GM21576 (cell line): ENCODE data around the gene PFKM.
A peak's percentile ranks its signal among the peaks of the same experiment; 100 is the strongest.

Source experiments
- ATAC-seq: cut with Tn5 transposase; IDR thresholded peaks from one replicate; pipeline ENCODE4 v1.9.1; 2021; ENCODE audit warnings: mild to moderate bottlenecking, moderate library complexity; ENCODE audit not compliant: unreplicated experiment

Gene PFKM

GRCh38 chr12:48119078-48119833 lies at the start of gene PFKM:
PFKM (plus strand) TSS chr12:48119364; CDS start chr12:48122775, 3,411 bp downstream.
- peak; percentile 100 for ATAC-seq

DNA sequence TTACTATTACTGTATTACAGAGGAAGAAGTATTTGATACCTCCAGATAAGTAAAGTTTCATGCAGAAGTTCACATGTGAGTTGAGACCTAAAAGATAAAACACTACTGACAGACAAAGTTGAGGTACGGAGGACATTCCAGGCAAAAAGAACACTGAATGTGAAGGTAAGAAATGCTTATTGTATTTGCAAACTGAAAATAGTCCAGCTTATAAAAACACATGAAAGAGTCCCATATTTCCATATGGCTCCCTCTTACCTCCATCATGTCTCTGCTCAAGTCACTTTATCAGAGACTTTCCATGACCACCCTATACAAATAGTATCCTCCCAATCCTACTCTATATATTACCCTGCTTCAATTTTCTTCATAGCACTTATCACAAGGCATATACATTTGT lies 49.1 kb upstream of the PFKM start:
- ATAC-seq, result no peak

GRCh38 chr12:48070731-48071130 lies 48.4 kb upstream of the PFKM start:
- no peak for ATAC-seq

DNA sequence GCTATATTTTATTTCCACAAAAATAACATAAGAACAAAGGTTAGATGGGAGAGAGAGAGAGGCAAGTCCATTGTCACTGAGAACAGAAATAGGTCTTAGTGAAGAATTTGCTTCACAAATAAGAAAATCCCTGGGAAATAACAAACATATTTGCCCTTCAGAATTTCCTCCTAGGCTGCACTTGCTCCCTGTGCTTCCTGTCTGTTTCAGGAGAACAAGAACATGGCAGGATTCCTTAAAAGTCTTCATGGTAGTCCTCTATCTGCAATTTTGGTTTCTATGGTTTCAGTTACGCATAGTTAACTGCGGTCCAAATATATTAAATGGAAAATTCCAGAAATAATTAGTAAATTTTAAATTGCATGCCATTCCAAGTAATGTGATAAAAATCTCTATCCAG lies 47.4 kb upstream of the PFKM start:
- ATAC-seq, result no peak

- no peak for ATAC-seq
Observed at GRCh38 chr12:48072266-48072665, 46.9 kb upstream of the PFKM start.

DNA sequence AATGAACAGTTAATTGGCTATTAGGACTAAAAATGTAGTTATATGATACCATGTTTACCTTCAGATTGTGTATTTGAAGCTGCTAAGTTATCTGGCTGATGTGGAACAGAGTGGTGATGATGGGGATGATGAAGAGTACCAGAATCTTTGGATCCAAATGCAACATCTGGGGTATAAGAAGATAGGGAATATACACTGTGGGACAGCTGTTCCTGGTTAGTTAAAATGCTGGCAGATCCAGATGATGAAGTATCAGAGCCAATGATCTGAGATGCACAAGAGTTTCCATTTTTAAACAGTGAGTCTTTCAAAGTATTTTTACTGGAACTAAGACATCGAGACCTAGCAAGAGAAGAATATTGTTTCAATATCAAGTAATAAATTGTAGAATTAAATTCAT lies 44.9 kb upstream of the PFKM start:
- no peak for ATAC-seq

DNA sequence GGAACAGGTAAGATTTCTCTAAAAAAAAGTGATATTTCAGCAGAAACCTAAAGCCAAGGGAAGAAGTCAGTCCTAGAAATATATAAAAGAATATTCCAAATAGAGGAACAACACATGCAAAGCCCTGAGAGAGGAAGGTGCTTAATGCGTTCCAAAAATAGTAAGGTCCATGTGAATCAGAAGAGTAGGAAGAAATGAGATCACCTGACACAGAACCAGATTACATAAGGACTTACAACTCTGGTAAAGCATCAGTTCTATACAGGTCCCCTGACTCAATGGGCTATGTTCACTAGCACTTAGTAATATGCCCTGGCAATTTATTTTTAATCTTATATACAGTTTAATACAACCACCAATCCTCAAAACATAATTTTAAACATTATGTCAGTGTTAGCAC lies 43.3 kb upstream of the PFKM start:
- ATAC-seq, result no peak

GRCh38 chr12:48077111-48077510 lies 42.1 kb upstream of the PFKM start:
- no peak for ATAC-seq

GRCh38 chr12:48078901-48079300 lies 40.3 kb upstream of the PFKM start:
- ATAC-seq, result no peak

DNA sequence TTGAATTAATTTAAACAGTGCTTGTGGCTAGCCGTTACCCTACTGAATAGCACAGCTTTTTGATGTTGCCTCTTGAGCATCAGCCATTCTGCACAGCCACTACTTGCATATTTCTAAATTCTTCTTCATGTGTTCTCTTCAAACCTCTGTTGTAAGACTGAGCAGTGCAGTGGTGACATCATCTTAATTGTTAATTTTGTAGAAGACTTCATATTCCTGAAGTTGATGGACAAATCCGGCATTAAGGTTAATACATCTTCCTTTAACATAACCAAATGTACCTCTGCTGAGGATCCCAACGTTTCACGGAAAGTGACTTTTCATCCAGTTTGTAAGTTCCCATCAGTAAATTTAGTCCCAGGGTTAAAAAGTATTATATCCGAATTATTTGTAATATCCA lies 38.9 kb upstream of the PFKM start:
- no peak for ATAC-seq

DNA sequence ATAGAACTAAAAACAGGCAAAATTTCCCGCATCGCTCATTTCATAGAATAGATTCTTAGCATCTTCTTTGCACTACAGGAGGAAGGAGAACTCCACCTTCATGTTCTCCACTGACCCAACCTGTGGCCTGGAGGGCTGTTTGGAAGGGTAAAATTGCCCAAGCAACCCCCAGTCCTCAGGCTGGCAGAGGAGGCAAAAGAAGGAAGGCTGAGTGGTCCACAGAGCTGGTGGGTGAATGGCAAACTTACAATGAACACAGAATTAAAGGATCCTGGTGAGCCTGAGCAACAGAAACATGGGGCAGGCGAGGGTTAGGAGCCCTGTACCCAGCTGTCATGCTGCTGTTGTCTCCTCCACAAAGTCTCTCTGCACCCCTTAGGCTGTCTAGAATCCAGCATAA lies 38.3 kb upstream of the PFKM start:
- ATAC-seq, result no peak

DNA sequence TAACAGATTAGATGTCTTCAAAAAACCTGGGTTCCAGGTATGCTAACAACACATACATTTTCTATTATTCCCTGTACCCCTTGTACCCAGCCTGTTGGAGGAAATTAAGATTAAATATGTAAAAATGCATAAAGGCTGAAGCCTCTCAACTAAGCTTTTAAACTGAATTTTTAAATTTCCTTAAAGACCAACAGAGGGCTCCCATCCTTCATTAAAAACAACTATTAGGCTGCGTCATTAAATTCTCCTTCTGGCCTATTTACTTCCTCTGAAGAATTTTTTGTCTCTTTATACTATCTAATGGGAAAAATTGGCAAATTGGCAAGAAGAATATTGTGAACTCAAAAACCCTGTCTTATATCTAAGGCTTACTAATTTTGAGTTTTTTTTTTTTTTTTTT lies 35.1 kb upstream of the PFKM start:
- ATAC-seq, result no peak

- no peak for ATAC-seq
Observed at GRCh38 chr12:48084841-48085460, 34.2 kb upstream of the PFKM start.

DNA sequence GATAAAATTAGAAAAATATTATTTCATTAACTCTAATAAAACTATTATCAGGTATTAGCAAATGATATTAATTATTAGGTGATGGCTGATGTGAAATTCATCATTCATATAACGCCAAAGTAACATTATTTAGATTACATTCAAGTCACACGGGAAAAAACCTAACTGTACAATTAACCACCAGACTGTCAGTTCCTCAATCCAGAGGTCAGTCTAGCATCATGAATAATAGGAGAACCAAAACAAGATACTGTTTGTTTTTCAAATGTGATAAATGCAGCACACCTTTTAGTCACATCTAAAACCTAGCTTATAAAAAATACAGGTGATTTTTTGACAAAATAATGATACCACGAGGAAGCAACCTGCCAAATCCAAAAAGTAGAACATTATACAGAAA lies 32.8 kb upstream of the PFKM start:
- ATAC-seq, result no peak

- ATAC-seq, result no peak
Observed at GRCh38 chr12:48092611-48093010, 26.6 kb upstream of the PFKM start.

GRCh38 chr12:48104531-48104930 lies 14.6 kb upstream of the PFKM start:
- no peak for ATAC-seq

DNA sequence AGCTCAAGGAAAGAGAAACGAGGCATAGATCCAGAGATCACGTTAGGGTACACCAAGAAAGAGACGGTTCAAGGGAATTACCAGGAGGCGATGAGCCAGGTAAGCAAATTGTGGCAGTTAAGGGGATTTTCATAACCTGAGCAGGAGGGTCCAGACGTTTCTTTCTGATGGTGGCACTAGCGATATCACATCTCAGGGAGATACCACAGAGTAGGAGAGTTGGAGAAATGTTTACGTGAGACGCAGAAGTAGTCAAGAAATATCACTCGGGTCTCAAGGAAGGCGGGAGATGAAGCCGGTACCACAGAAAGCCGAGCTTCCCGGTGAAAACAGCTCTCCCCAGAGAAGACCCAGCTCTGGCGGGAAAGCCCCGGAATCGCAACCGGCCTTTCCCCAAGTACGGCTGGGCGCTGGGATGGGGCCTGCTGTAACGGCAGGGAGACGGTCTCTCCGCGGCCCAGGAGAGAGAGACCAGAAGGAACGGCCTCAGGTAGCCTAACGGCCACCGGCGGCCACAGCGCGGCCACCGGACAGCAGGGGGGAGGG lies 13.8 kb upstream of the PFKM start:
- ATAC-seq, result peak; percentile 33

DNA sequence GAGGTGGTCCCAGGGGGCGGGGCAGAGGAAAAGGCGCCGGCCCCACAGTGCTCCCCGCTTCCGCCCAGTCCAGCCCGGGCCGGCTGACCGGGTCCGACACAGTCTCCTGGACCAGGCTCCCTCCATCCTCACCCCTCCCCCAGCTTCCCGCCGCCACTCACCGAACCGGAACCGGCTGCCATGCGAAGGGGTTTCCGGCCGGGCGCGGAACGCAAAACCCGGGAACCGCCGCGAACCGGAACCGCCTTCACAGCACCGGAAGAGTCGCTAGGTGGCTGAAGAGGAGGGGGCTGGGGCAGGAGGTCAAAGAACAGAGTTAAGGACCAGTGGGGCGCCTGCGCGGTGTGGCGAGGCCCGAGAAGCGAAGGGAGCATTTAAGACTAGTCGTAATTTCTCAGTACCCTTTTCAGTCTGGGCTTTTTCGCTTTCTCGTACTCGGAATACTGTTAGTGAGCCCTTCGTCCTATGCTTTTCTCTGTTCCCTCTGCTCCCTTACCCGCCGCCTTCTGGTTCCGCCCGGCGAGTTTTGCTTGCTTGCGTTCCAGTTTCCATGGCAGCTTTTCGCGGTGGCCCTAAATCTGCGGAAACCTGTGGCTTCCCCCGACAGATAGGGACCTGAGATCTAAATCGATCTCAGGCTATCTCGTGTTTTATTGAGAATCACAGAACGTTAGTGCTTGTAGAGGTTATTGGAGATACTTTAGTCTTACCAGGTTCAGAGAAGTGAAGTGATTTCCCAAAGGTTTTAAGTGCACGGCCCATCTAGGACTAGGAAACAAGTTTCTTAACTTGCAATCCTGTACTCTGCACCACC lies 13.1 kb upstream of the PFKM start, which contains the start of gene SENP1:
Gene SENP1, minus strand, starts transcription at position 213 of the 814 bp plus-strand sequence. CDS start 4,607 bp downstream, outside the sequence.
- ATAC-seq, result peak; percentile 64

DNA sequence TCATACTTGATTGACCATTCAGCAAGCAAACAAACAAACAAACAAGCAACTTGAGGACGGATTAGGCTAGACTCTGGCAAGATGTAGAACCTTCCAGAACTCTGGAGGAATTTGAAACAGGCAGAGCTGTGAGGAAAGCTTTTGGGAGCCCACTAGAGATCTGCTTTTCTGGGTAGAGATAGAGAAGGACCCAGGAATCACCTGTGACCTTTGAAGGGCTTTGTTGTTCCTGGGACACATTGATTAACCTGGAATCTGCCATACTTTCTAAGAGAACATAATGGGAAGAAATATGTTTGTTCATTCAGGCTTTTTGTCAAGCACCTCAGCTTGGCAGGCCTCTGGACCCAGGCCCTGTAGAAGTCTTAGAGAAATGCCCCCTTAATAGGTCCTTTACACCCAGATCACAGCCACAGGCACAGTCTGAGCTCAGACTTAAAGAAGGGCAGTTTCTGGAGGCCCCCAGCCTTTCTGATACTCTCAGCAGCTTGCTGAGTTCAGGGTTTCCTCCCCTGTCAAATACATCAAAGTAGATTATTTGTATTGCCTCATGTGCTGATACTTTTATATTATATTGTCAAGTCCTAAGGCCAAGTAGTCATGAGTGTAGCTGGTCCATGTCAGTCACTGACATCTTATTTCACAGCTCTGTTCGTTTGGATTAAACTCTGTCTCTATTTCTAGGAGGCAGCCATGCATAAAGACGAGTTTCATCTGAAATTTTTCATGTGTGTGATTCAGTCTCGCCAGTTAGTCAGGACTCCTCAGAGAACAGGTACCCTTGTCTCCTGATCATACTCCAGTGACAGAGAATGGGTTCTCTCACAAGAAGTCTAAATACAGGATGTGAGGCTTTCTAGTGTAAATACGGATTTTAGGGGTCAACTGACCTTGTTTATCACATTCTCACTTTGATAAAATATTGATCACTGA lies 12.2 kb upstream of the PFKM start:
- no peak for ATAC-seq

- no peak for ATAC-seq
Observed at GRCh38 chr12:48109424-48109823, 9.7 kb upstream of the PFKM start.
